IMR-90 (cell line): ENCODE data around the gene AGAP1. TPM values are rescaled to one million over a fixed set of nuclear protein-coding genes. Genes with fewer than 3 reads are reported as not detected.

Experiments
- ATAC-seq: fragments of 200-7000 bp; cut with Tn5 transposase; 2 replicates; pipeline ENCODE4 v1.9.1; 2020; ENCODE audit warnings: low read depth, mild to moderate bottlenecking, moderate library complexity
- BruUV-seq: library from RNA; stranded (reverse); fragments of 400-500 nt; replicated peaks from 2 replicates; lab custom pipeline; 2021; lab: Mats Ljungman, UMichigan
- CTCF ChIA-PET: fragments of 300-600 bp; formaldehyde crosslinking; extraction: SDS; loops from one replicate; lab custom pipeline; 2021; ENCODE audit warnings: antibody characterized with exemption; lab: Yijun Ruan, JAX
- POLR2A ChIA-PET: fragments of 300-600 bp; sonication (Branson Sonifier 250); formaldehyde crosslinking; loops from one replicate; lab custom pipeline; 2022; ENCODE audit warnings: antibody characterized with exemption; ENCODE audit not compliant: unreplicated experiment; lab: Charles Lee
- DNase-seq: peaks from one replicate; pipeline ENCODE4 v3.0.0; 2013
- H2AFZ ChIP-seq: replicated peaks from 2 replicates; pipeline ENCODE3; 2013; ENCODE audit warnings: low read length, mild to moderate bottlenecking; ENCODE audit not compliant: poor library complexity
- H2AK5ac ChIP-seq: 2 replicates; pipeline ENCODE4 v1.6.1; 2013; ENCODE audit warnings: low read depth, low read length, inconsistent platforms
- H2AK9ac ChIP-seq: replicated peaks from 2 replicates; pipeline ENCODE3; 2013; ENCODE audit warnings: mild to moderate bottlenecking, low read depth, low read length, moderate library complexity; ENCODE audit not compliant: poor library complexity
- H2BK120ac ChIP-seq: 2 replicates; pipeline ENCODE4 v1.6.1; 2013; ENCODE audit warnings: low read depth, low read length, inconsistent platforms
- H2BK15ac ChIP-seq: 3 replicates; pipeline ENCODE4 v1.6.1; 2013; ENCODE audit warnings: low read depth, low read length, inconsistent platforms
- H2BK20ac ChIP-seq: 2 replicates; pipeline ENCODE4 v1.6.1; 2013; ENCODE audit warnings: low read depth, mild to moderate bottlenecking, inconsistent platforms, low read length, moderate library complexity
- H2BK5ac ChIP-seq: 2 replicates; pipeline ENCODE4 v1.6.1; 2013; ENCODE audit warnings: mild to moderate bottlenecking, low read depth, low read length, inconsistent platforms; ENCODE audit not compliant: poor library complexity, severe bottlenecking
- H3K14ac ChIP-seq: replicated peaks from 2 replicates; pipeline ENCODE4 v1.6.1; 2013; ENCODE audit warnings: low read depth, low read length, inconsistent platforms
- H3K18ac ChIP-seq: 2 replicates; pipeline ENCODE4 v1.6.1; 2013; ENCODE audit warnings: low read depth, low read length, control low read depth
- H3K23ac ChIP-seq: 2 replicates; pipeline ENCODE4 v1.6.1; 2013; ENCODE audit warnings: low read depth, low read length, inconsistent platforms
- H3K27ac ChIP-seq: 2 replicates; pipeline ENCODE4 v1.5.1; 2013; ENCODE audit warnings: mild to moderate bottlenecking, control low read depth, low read length; ENCODE audit not compliant: insufficient read depth
- H3K27me3 ChIP-seq: 2 replicates; pipeline ENCODE4 v1.6.1; 2013; ENCODE audit warnings: low read length; ENCODE audit not compliant: control insufficient read depth, insufficient read depth
- H3K36me3 ChIP-seq: 2 replicates; pipeline ENCODE4 v1.6.1; 2013; ENCODE audit warnings: low read length, mixed read lengths; ENCODE audit not compliant: control insufficient read depth, insufficient read depth
- H3K4ac ChIP-seq: 2 replicates; pipeline ENCODE4 v1.6.1; 2013; ENCODE audit warnings: low read depth, low read length, inconsistent platforms
- H3K4me1 ChIP-seq: 2 replicates; pipeline ENCODE4 v1.6.1; 2013; ENCODE audit warnings: low read length, mixed read lengths; ENCODE audit not compliant: control insufficient read depth, insufficient read depth
- H3K4me2 ChIP-seq: 2 replicates; pipeline ENCODE4 v1.6.1; 2013; ENCODE audit warnings: low read depth, mild to moderate bottlenecking, control low read depth, low read length, moderate library complexity
- H3K4me3 ChIP-seq: 2 replicates; pipeline ENCODE4 v1.5.1; 2013; ENCODE audit warnings: low read depth, mild to moderate bottlenecking, control low read depth, low read length, moderate library complexity; ENCODE audit not compliant: insufficient read depth
- H3K56ac ChIP-seq: 2 replicates; pipeline ENCODE4 v1.6.1; 2013; ENCODE audit warnings: low read length, inconsistent platforms; ENCODE audit not compliant: insufficient read depth; ENCODE audit errors: extremely low read depth
- H3K79me1 ChIP-seq, 2 experiments: 2 replicates each; pipeline ENCODE4 v1.6.1; 2013; ENCODE audit warnings: low read length in 2 of 2, inconsistent platforms in 1 of 2, low read depth in 1 of 2
- H3K9ac ChIP-seq: 2 replicates; pipeline ENCODE4 v1.6.1; 2013; ENCODE audit warnings: low read depth, low read length, control low read depth
- H3K9me1 ChIP-seq: 2 replicates; pipeline ENCODE4 v1.6.1; 2013; ENCODE audit warnings: low read length, inconsistent platforms; ENCODE audit not compliant: insufficient read depth
- H3K9me3 ChIP-seq: 2 replicates; pipeline ENCODE4 v1.6.1; 2013; ENCODE audit warnings: low read length; ENCODE audit not compliant: control insufficient read depth, insufficient read depth
- H4K20me1 ChIP-seq: 2 replicates; pipeline ENCODE4 v1.6.1; 2013; ENCODE audit warnings: low read length, inconsistent platforms; ENCODE audit not compliant: insufficient read depth
- H4K5ac ChIP-seq: 2 replicates; pipeline ENCODE4 v1.6.1; 2013; ENCODE audit warnings: mild to moderate bottlenecking, low read depth, low read length, control low read depth
- H4K8ac ChIP-seq, 2 experiments: 2 replicates each; pipeline ENCODE4 v1.6.1; 2013; ENCODE audit warnings: low read depth in 2 of 2, low read length in 2 of 2, control low read depth in 1 of 2, inconsistent platforms in 1 of 2
- H4K91ac ChIP-seq: 2 replicates; pipeline ENCODE4 v1.6.1; 2013; ENCODE audit warnings: low read depth, low read length, inconsistent platforms; ENCODE audit not compliant: insufficient read depth
- BHLHE40 ChIP-seq: fragments of 150-350 bp; IDR thresholded peaks from 2 replicates; pipeline ENCODE4 v1.6.1; 2016; ENCODE audit warnings: mild to moderate bottlenecking, low read depth, low read length
- CEBPB ChIP-seq: IDR thresholded peaks from 2 replicates; pipeline ENCODE4 v1.6.1; 2012; ENCODE audit warnings: low read depth, low read length, improper control_type of control experiment
- CHD1 ChIP-seq: IDR thresholded peaks from 2 replicates; pipeline ENCODE4 v1.6.1; 2012; ENCODE audit warnings: low read depth, low read length, improper control_type of control experiment
- CTCF ChIP-seq: conservative IDR thresholded peaks from 2 replicates; pipeline ENCODE4 v1.5.1; 2012; ENCODE audit warnings: mild to moderate bottlenecking, low read depth, low read length, improper control_type of control experiment
- ELK1 ChIP-seq: fragments of 150-350 bp; IDR thresholded peaks from 2 replicates; pipeline ENCODE4 v1.6.1; 2016; ENCODE audit warnings: low read depth, mild to moderate bottlenecking, low read length, moderate library complexity, borderline replicate concordance
- FOS ChIP-seq: fragments of 150-350 bp; IDR thresholded peaks from 2 replicates; pipeline ENCODE4 v1.6.1; 2016; ENCODE audit warnings: low read depth, low read length
- MAFK ChIP-seq: IDR thresholded peaks from 2 replicates; pipeline ENCODE4 v1.6.1; 2012; ENCODE audit warnings: low read depth, low read length, improper control_type of control experiment
- MAZ ChIP-seq: IDR thresholded peaks from 2 replicates; pipeline ENCODE4 v1.6.1; 2012; ENCODE audit warnings: low read depth, mild to moderate bottlenecking, low read length, improper control_type of control experiment, moderate library complexity, borderline replicate concordance
- MXI1 ChIP-seq: IDR thresholded peaks from 2 replicates; pipeline ENCODE4 v1.6.1; 2012; ENCODE audit warnings: low read depth, mild to moderate bottlenecking, low read length, moderate library complexity, borderline replicate concordance
- NFE2L2 ChIP-seq: fragments of 150-350 bp; IDR thresholded peaks from 2 replicates; pipeline ENCODE4 v1.6.1; 2016; ENCODE audit warnings: low read depth, mild to moderate bottlenecking, low read length
- POLR2A ChIP-seq: IDR thresholded peaks from 2 replicates; pipeline ENCODE4 v1.6.1; 2012; ENCODE audit warnings: mild to moderate bottlenecking, low read depth, low read length
- RAD21 ChIP-seq: IDR thresholded peaks from 2 replicates; pipeline ENCODE4 v1.6.1; 2012; ENCODE audit warnings: low read length, improper control_type of control experiment
- RCOR1 ChIP-seq: IDR thresholded peaks from 2 replicates; pipeline ENCODE4 v1.6.1; 2012; ENCODE audit warnings: mild to moderate bottlenecking, low read length, improper control_type of control experiment; ENCODE audit not compliant: insufficient replicate concordance
- RFX5 ChIP-seq: IDR thresholded peaks from 2 replicates; pipeline ENCODE4 v1.8.0; 2012; ENCODE audit warnings: low read depth, mild to moderate bottlenecking, low read length, moderate library complexity
- SMC3 ChIP-seq: fragments of 150-350 bp; IDR thresholded peaks from 2 replicates; pipeline ENCODE4 v1.6.1; 2016; ENCODE audit warnings: low read depth, mild to moderate bottlenecking, antibody characterized with exemption, low read length, moderate library complexity
- USF2 ChIP-seq: fragments of 150-350 bp; IDR thresholded peaks from 2 replicates; pipeline ENCODE4 v1.6.1; 2017; ENCODE audit warnings: mild to moderate bottlenecking, antibody characterized with exemption, low read length, low read depth
- WGBS, 2 experiments: methylation state at CpG; one replicate each; pipeline versions ENCODE4 v1.1.5 to v1.1.7; 2013; ENCODE audit warnings: missing lambda C conversion rate in 2 of 2; ENCODE audit not compliant: insufficient read length in 1 of 2; ENCODE audit errors: extremely low coverage in 2 of 2; 5-methylcytosine and 5-hydroxymethylcytosine counted together
- dilution Hi-C: fragments of 300-500 bp; cut with HindIII; formaldehyde crosslinking; loops from one replicate; pipeline ENCODE4 v1.14.3; 2018; ENCODE audit warnings: low sequenced_read_pairs; ENCODE audit not compliant: unreplicated experiment
- in situ Hi-C: fragments of 300-500 bp; cut with MboI; formaldehyde crosslinking; loops from 3 replicates; pipeline ENCODE4 v1.14.3; 2019; ENCODE audit warnings: low sequenced_read_pairs, inconsistent platforms, mixed read lengths
- intact Hi-C: fragments of 100-400 bp; cut with micrococcal nuclease; formaldehyde crosslinking; loops from 2 replicates; pipeline ENCODE4 v1.10.0; 2022
- polyA plus RNA-seq, 3 experiments: library from polyadenylated mRNA; depleted of rRNA; stranded (reverse); fragments of >200 nt; gene quantifications; 2 replicates each; pipeline ENCODE4 v1.2.3, GENCODE V29; 2012; ENCODE audit warnings: low replicate concordance in 1 of 3
- total RNA-seq: library from RNA; depleted of rRNA; stranded (reverse); fragments of >200 nt; gene quantifications from 2 replicates; pipeline ENCODE4 v1.2.3, GENCODE V29; 2012

AGAP1 gene
- total and polyA plus RNA-seq, 2 of the 4 experiments (the other 2 are of a cell fraction), result 15.1 to 16.4 TPM

- ATAC-seq (no peak), DNase-seq (no peak)
- Histone ChIP-seq H3K9ac (no peak overlapping the region), H3K36me3 (peaks cover 15% of the 10 kb centered on the region), H3K9me3 (no peaks in the 10 kb centered on the region), H3K9me1 (no peaks in the 10 kb centered on the region), H2AK5ac (no peak overlapping the region), H3K27ac (no peak overlapping the region), H3K4ac (no peak overlapping the region), H3K56ac (no peak overlapping the region), H3K4me1 (no peaks in the 10 kb centered on the region), H2BK5ac (no peak overlapping the region), H4K91ac (no peak overlapping the region), H3K27me3 (no peaks in the 10 kb centered on the region), H3K4me3 (no peak overlapping the region), H4K8ac (no peak overlapping the region), H2BK120ac (no peak overlapping the region), H4K20me1 (no peaks in the 10 kb centered on the region), H2AK9ac (no peak overlapping the region), H3K14ac (no peak overlapping the region), H3K23ac (no peak overlapping the region), H2BK15ac (no peak overlapping the region), H3K18ac (no peak overlapping the region), H3K4me2 (no peak overlapping the region), H2AFZ (no peak overlapping the region), H2BK20ac (no peak overlapping the region), H3K79me1 (no peaks in the 10 kb centered on the region), H4K5ac (no peak overlapping the region)
- TF ChIP-seq NFE2L2 (no peak), BHLHE40 (no peak), SMC3 (no peak), USF2 (no peak), ELK1 (no peak), CHD1 (no peak), RAD21 (no peak), MAFK (no peak), POLR2A (no peak), MXI1 (no peak), RFX5 (no peak), CTCF (no peak), MAZ (no peak), FOS (no peak), CEBPB (no peak), RCOR1 (no peak)
- POLR2A ChIA-PET, result no interaction called here
- in situ Hi-C loops, result no loop called here
- intact Hi-C loops, result no loop called here
- WGBS, 2 experiments, result 80% methylated on average over 2 of the region's 6 CpGs; no CpG with 5 or more reads in 1 of the 2 experiments
- dilution Hi-C loops, result no loop called here
- BruUV-seq, result no TSS peak
- CTCF ChIA-PET, result no interaction called here
These were observed 550.3 kb downstream of the AGAP1 start for GRCh38 chr2:236044191-236044590.
